ENCODE data around the gene CD8B.
"Not testable (repeated sequence)": the region's sequence is repeated elsewhere in the genome, so short reads cannot be mapped to it uniquely, and the experiment has no call there.

Gene CD8B

GRCh38 chr2:86836915-86837695 lies 24.6 kb downstream of the CD8B start:
- not testable (repeated sequence) for DNase-seq

GRCh38 chr2:86835548-86835889 lies 26.2 kb downstream of the CD8B start:
- not testable (repeated sequence) for DNase-seq

- DNase-seq: no peak
Measured at GRCh38 chr2:86833315-86833714, 28.4 kb downstream of the CD8B start.

GRCh38 chr2:86832334-86833096 lies 29.2 kb downstream of the CD8B start:
- no peak for DNase-seq

- no peak for DNase-seq
Measured at GRCh38 chr2:86831537-86831936, 30.1 kb downstream of the CD8B start.

GRCh38 chr2:86826951-86827350 lies 34.7 kb downstream of the CD8B start:
- DNase-seq: no peak

GRCh38 chr2:86825693-86826381 lies 35.8 kb downstream of the CD8B start:
- DNase-seq: no peak

GRCh38 chr2:86825036-86825692 lies 36.5 kb downstream of the CD8B start:
- no peak for DNase-seq

GRCh38 chr2:86822668-86823345 lies 38.9 kb downstream of the CD8B start:
- no peak for DNase-seq

- no peak for DNase-seq
Measured at GRCh38 chr2:86821842-86822241, 39.8 kb downstream of the CD8B start.

- DNase-seq: no peak
Measured at GRCh38 chr2:86821306-86821705, 40.4 kb downstream of the CD8B start.

GRCh38 chr2:86818957-86819356 lies 42.7 kb downstream of the CD8B start:
- DNase-seq: no peak

- DNase-seq: no peak
Measured at GRCh38 chr2:86818114-86818801, 43.4 kb downstream of the CD8B start.

GRCh38 chr2:86815611-86816010 lies 46.1 kb downstream of the CD8B start:
- no peak for DNase-seq

- DNase-seq: peak; percentile 39
Measured at GRCh38 chr2:86809481-86810121, 52.1 kb downstream of the CD8B start.

GRCh38 chr2:86808315-86809161 lies 53.1 kb downstream of the CD8B start:
- DNase-seq: peak; percentile 86

- DNase-seq: peak; percentile 72
Measured at GRCh38 chr2:86807468-86808275, 54.0 kb downstream of the CD8B start.

GRCh38 chr2:86807133-86807467 lies 54.6 kb downstream of the CD8B start:
- DNase-seq: no peak

All from right kidney (tissue), 1 donor.